GM18519 (cell line): ENCODE results near the gene RANGRF.

Source experiments
- ATAC-seq: cut with Tn5 transposase; IDR thresholded peaks from one replicate; pipeline ENCODE4 v1.9.1; 2021; ENCODE audit warnings: mild to moderate bottlenecking, moderate library complexity; ENCODE audit not compliant: unreplicated experiment, low FRiP score

The RANGRF gene

DNA sequence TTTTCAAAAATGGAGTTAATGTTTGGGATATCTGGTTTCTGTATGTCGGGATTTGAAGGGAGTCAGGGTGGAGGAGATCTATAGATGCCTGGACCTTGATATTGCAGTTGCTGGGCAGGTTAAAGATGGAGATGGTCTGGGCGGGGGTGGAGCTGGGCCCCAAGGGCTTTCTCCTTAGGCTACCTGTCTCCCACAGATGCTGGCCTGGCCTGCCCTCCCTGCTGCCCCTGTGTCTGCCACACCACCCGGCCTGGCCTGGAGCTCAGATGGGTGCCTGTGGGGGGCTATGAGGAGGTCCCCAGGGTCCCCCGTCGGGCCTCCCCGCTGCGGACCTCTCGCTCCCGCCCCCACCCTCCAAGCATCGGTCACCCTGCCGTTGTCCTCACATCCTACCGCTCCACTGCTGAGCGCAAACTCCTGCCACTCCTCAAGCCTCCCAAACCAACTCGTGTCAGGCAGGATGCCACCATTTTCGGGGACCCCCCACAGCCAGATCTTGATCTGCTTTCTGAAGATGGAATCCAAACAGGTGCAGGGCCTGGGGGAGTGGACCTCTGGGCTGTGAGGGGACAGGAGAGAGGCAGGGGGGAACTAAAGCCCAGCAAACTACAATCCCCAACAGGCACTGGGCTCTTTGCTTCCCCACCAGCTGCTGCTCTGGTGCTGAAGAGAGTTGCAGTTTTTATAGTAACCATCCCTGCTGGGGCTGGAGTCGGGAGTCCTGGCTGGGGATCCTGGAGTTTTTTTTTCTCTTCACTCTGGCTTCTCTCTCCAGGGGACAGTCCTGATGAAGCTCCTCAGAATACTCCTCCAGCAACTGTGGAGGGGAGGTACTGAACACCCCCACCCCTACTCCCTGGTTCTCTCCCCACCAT lies 24.5 kb downstream of the RANGRF start:
- ATAC-seq: no peak

DNA sequence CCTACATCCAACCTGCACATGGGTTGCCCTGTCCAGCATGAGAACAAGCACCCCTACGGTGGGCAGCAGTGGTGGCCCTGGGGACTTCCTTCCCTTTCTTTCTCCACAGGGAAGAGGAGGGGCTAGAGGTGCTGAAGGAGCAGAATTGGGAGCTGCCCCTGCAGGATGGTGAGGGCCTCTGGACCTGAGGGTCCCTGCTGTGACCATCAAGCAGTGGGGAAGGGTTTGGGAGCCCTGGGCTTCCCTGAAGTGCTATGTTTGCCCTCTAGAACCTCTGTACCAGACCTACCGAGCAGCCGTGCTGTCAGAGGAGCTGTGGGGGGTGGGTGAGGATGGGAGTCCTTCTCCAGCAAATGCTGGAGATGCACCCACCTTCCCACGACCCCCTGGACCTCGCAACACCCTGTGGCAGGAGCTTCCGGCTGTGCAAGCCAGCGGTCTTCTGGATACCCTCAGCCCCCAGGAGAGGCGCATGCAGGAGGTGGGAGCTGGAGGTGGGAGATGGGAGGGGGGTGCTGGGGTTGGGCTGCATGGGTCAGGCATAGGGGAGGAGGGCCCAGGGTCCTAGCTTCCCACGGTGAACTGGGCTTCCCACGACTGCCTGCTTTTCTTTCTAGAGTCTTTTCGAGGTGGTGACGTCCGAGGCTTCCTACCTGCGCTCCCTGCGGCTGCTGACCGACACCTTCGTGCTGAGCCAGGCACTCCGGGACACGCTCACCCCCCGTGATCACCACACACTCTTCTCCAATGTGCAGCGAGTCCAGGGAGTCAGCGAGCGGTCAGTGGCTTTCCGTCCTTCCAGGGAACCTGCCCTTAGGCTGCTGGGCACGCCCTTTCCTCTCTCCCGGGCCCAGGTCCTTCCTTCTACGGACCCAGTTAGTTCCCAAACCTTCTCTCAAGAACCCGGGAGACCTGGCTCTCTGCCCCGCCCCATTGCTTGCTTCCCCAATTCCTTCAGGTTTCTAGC lies 26.6 kb downstream of the RANGRF start:
- no peak for ATAC-seq

- ATAC-seq: no peak
Measured at GRCh38 chr17:8315764-8316217, 27.3 kb downstream of the RANGRF start.

- no peak for ATAC-seq
Measured at GRCh38 chr17:8318010-8318935, 29.8 kb downstream of the RANGRF start.

DNA sequence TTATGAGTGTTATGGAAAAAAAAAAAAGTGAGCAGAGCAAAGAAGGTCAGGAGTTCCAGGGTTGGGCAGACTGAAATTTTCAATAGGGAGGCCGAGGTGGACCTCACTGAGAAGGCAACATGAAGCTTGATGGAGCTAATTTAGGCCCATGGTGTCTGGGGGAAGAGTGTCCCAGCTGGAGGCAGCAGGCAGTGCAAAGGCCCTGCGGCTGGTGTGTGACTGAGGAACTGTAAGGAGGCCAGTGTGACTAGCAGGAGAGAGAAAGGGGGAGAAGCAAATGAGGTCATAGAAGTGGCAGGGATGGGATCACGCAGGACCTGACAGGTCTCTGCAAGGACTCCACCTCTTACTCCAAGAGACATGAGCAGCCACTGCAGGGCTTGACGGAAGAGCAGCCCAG lies 31.8 kb downstream of the RANGRF start:
- ATAC-seq: no peak

GRCh38 chr17:8320990-8321389 lies 32.5 kb downstream of the RANGRF start:
- no peak for ATAC-seq

DNA sequence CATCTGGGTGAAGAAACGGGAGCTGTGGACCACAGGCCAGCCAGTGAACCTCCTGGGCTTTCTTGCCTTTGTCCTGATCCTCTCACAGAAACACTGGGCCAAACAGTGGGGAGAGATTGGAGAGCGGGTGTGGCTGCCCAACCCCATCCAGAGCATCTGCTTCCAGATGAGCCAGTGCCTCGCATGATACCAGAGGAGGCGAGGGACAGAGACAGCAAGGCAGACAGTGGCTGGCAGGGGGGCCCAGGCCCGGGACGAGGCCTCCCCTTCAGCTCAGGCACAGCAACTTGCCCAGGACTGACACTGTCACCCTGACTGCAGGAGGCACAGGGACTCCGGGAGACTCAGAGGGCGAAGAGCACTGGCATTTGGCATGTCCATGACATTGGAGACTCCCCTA lies 33.6 kb downstream of the RANGRF start:
- no peak for ATAC-seq

- ATAC-seq: no peak
Measured at GRCh38 chr17:8324132-8324531, 35.7 kb downstream of the RANGRF start.

DNA sequence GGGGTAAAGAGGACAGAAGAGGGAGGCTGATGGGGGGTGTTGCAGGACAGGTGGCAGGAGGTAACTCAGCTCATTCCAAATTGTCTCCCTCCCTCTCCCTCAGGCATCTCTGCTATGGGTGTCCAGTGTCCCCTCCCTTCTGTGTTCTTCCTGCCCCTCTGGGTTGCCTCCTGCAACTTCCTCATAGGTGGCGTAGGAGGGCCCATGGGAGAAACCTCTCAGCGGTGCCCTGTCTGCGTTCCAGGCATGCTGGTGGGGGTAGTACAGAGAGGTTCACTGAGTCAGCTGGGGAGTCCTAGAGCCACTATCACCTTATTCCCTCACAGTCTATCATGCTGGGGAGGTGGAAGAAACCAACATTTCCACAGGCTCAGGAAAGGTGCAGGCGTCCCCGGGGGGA lies 36.5 kb downstream of the RANGRF start:
- ATAC-seq: no peak

GRCh38 chr17:8326511-8327302 lies 38.2 kb downstream of the RANGRF start:
- no peak for ATAC-seq

DNA sequence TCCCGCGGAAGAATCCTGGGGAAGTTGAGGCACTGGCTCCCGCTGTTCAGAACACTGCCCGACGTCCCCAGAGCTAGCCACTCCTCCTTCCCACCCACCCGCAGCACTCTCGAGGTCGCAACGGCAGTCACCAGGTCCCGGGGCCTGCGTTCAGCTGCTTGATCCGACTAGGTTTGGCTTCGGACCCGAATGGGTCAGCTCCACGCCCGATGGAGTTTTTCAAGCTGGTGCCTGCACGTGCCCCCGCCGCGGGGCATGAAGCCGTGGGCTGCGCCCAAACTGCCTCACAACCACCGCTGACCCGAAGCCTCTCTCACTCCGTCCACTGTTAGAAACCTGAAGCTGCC lies 38.8 kb downstream of the RANGRF start:
- ATAC-seq: no peak

DNA sequence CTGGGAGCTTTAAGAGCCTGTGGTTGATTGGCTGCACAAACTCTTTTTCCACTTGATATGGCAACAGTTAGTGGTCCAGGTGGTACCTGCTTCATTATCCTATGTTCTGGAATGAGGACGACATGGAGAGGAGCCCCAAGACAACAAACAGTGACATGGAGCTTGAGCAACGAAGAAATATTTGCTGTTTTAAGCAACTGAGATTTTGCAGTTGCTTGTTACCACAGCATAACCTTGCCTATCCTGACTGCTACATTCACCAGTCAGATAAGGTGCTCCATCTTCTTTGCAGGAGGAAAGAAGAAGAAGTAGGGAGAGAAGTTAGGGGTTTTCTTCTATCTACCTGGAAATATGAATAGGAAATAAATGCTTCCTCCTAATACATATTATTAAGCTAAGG lies 43.7 kb downstream of the RANGRF start:
- ATAC-seq: no peak

GRCh38 chr17:8332688-8333087 lies 44.2 kb downstream of the RANGRF start:
- no peak for ATAC-seq

- no peak for ATAC-seq
Measured at GRCh38 chr17:8333281-8333680, 44.8 kb downstream of the RANGRF start.

DNA sequence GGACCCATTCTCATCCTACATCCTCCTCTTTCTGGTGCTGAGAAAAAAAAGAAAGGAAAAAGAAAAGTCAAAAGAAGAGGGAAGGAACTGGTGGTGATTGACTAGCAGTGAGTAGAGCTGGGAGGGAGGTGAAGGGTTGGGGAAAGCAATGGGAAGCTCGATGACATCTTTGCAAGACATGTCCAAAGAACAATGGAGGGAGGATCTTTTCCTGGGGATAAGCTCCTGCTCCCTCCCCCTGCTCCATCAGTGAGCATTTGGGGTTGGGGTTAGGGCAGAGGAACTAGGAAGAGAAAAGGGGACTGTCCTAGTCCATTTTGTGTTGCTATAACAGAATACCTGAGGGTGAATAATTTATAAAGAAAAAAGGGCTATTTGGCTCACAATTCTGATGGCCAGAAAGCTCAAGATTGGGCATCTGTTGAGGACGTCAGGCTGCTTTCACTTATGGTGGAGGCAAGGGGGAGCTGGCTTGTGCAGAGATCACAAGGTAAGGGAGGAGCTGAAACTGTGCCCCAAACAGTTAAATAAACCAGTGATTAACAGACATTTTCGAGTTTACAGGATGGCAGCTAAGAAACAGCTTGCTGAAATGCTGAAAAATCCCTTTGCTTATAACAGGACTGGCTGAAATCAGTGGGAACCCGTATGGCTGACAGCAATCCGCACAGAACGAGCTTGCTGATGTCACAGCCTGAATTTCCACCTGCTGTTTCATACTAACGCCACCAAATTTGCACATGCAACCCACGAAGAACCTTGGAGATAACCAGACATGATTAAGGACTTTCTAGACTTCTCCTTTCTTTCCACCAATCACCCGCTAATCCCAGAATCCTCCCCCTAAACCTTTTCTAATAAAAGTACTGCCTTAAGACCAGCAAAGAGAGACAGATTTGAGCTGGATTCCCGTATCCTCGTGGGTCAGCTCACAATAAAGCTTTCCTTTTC lies 49.6 kb downstream of the RANGRF start:
- no peak for ATAC-seq

DNA sequence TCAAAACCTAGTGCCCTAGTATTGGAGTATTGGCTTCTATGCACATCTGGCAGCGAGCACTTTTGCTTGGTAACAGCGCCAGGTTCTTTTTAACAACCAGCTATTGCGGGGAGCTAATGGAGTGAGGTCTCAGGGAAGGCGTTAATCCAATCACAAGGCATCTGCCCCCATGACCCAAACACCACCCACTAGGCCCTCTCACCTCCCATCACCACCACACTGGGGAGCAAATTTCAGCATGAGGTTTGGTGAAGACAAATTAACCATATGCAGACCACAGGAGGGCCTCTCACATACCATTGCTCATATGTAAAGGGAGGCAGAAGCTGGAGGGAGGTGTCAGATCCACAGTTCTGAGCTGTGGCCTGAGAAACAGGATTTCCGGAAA lies 50.3 kb downstream of the RANGRF start:
- no peak for ATAC-seq

- ATAC-seq: no peak
Measured at GRCh38 chr17:8339540-8339939, 51.1 kb downstream of the RANGRF start, which contains the start of gene ODF4. Gene ODF4, plus strand, starts transcription at chr17:8339840. Its CDS starts 212 bp downstream, at chr17:8340052.
